ENCODE measurements around the gene TCERG1L.
"Not testable (repeated sequence)": the region's sequence is repeated elsewhere in the genome, so short reads cannot be mapped to it uniquely, and the experiment has no call there.

TCERG1L gene

DNA sequence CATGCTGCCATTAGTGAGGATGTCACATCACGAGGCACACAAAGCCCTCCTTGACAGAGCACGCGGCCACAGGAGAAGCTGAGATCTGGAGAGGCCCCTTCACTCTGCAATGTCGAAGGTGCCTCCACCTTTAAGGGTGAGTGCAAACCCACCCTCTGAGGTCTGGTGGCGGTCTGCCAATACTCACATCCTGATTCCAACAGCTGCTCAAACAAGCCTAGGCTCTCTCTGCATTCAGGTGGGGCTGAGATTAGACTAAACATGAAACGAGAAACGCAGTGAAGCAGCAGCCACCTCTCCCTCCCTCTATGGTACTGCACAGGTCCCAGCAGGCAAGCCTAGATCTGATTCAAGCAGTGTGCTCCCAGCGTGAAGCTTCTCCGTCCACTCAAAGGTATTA lies 151.8 kb downstream of the TCERG1L start:
- no peak for DNase-seq

- DNase-seq, result no peak
These were observed 152.8 kb downstream of the TCERG1L start for GRCh38 chr10:131158695-131159094.

DNA sequence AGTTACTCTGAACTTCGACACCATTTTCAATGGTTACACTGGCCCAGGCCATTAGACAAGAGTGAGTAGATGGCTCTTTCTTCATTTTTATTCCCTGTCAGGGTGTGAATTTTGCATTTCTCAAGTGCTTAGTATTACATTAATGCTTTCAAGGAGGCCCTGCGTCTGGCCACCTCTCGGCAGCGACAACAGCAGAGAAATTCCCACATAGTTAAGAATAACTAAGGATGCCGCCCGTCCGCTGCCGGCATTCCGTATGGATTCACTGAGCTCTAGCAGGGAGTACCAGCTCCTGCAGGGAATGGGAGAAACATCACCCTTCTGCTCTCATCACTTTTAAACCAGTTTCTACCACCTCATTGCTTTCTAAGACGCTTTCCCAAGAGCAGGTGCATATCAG lies 153.6 kb downstream of the TCERG1L start:
- no peak for DNase-seq

DNA sequence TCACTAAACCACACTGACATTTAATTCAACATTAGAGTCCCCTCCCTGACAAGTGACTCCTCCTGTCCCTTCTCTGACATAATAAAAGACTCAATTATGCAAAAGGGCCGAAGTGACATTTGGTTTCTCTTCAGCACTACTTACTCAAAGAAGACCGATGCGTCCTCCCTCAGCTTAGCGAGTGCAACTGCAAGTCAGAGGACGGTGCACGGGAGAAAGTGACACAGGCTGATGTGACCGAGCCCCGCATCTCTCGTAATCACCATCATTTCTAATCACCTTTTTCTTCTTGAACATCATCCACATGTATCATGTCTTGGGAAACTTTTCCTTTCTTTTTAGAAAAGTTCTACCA lies 155.7 kb downstream of the TCERG1L start:
- DNase-seq, result no peak

DNA sequence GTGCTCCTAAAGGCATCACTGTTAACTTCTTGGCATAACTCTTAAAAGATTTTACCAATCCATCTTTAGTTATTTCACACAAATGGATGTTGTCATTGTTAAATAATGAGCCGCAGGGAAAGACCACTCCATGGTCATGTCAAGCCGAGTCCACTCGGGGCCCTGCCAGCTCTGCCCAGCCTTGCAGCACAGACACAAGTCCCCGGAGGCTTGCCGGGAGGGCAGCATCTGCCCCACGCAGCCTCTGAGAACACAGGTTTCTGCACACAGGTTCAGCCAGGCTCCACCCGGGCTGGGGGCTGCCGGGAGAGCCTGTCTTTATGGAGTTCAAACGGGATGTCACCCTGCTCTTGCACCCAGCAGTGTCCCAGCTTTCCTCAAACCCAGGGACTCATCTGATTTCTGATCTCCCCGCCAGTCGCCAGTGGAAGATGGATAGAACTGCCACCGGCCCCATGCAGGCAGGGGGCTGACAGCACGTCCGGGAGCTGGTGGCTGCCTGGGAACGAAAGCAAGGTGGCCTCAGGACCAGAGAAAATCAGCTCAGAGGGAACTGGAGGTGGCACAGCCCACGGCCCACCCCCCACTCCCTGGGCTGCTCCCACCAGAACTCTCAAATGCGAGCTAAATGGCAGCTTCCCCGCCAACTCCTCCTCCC lies 156.2 kb downstream of the TCERG1L start:
- no peak for DNase-seq

- DNase-seq, result no peak
These were observed 157.1 kb downstream of the TCERG1L start for GRCh38 chr10:131154306-131155025.

GRCh38 chr10:131152456-131152855 lies 159.1 kb downstream of the TCERG1L start:
- DNase-seq, result not testable (repeated sequence)

- no peak for DNase-seq
These were observed 161.4 kb downstream of the TCERG1L start for GRCh38 chr10:131150126-131150525.

DNA sequence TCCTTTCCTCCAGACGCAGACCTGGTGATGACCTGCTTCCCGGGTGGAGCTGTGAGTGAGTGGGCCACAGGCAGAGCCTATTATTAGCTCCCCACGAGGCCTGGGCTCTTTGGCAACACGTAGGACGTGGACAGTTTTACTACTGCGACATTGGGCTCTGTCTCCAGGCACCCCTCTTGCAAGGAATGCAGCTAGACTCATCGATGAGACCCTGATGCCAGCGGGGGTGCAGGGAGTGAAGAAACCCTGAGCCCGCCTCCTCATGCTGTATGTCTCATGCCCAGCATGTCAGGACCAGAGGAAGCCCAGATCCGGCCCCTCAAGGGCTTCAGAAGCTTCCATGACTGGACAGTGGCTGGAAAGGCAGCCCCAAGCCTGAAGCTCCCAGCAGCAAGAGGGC lies 161.9 kb downstream of the TCERG1L start:
- no peak for DNase-seq

GRCh38 chr10:131149111-131149510 lies 162.4 kb downstream of the TCERG1L start:
- DNase-seq, result no peak

- DNase-seq, result no peak
These were observed 163.3 kb downstream of the TCERG1L start for GRCh38 chr10:131148270-131148669.

- no peak for DNase-seq
These were observed 164.1 kb downstream of the TCERG1L start for GRCh38 chr10:131147301-131147975.

GRCh38 chr10:131146790-131147189 lies 164.7 kb downstream of the TCERG1L start:
- no peak for DNase-seq

- no peak for DNase-seq
These were observed 165.8 kb downstream of the TCERG1L start for GRCh38 chr10:131145756-131146155.

- no peak for DNase-seq
These were observed 166.7 kb downstream of the TCERG1L start for GRCh38 chr10:131144711-131145375.

DNA sequence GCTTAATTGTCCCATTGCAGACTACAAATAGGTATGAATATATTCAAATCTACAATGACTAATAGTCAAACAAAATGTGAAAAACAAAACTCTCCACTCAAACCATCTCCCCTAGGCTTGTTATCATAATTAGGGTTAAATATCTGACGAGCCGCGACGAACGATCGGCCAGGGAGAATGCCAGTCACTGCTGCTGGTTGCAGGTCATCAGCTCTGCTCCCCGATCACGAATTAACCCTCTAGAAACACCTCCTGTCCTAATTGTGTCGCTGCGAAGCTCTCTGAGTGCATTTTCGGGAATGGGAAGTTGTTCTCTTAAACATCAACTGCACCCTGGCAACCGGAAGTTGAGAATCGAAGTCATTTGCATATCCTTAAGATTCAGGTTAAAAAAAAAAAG lies 167.3 kb downstream of the TCERG1L start:
- DNase-seq, result no peak

DNA sequence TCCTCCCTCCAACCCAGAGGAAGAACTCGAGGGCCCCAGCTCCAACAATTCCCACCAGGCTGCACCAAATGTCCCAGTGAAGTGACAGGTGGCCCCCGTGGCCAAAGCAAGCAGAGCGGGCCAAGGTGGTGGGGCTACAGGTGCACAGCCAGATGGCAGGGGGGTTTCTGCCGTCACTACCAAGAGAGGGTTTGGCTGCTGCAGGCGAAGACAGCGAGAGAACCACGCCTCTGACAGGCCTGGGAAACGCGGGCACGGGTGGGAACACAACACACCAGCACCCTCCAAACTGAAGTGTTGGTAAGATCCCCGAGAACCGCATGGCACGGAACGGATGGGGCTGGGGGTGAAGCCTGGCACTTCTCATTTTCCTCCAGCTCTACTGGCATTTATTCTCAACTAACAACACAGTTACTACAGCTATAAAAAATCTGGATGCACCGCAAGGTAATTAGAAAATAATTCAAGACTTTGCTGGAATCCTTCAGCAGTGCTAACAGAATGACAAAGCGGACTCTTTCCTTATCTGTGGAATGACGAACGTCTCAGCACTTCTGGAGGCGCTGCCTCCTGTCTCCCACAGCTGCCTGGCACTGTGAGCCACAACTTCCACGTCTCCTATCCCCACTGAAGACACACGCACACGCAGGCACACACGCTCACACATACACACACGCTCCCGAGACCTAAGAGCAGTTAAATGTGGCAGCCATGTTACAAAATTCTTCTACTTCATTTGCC lies 167.9 kb downstream of the TCERG1L start:
- DNase-seq, result no peak

GRCh38 chr10:131142517-131143380 lies 168.8 kb downstream of the TCERG1L start:
- DNase-seq, result no peak

DNA sequence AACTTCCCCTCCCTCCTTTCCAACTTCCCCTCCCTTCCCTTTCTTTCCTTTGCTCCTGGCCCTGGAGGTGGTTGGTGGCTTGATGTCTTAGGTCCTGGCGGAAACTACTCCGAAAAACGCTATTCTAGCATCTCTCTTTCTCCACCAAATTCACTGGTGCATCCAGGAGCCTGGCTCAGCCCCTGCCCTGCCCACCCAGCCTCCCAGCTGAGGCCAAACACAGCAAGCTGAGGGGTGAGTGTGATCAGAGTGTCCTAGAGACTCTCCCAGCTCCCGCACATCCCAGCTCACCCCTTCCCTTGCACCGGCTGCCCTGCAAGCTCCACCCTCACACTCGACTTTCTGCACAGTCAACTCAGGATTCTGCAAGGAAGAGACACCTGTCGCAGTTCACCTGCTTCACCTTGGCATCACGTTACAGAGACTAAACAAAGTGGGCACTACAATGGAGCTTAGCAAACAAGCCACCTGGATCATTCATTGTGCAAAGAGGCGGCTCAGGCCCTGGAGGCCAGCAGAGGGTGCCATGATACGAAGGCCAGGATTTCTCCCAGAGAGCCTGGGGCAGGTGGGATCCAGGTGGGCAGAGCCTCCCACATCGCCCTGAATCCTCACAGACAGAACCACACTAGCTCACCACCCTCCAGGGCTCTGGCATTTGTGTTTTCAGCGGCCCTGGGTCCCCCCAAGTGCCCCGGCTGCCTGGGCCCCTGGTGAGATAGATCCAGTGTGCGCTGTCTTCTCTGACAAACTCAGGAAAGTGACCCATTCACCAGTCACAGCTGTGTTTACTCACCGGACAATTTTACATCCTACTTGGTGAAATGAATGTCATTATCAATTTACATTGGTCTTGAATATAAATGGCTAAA lies 169.6 kb downstream of the TCERG1L start:
- no peak for DNase-seq

DNA sequence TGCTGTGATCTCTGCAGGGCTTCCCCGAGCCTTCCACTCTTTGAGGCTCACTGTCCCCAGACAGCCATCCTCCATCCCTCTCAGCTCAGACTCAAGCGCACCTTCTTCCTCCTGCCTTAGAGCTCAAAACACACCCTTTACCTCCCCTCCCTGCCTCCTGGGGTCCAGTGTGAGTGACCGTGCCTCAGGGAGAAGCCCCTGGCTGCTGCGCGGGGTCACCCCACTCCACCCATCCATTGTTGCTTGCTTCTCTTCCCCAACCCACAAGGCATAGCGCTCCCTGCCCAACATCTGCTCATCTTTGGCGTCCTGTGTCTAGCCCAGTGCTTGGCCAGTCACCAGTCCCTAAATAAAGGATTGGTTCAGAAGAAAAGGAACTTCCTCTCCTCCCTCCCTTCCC lies 170.3 kb downstream of the TCERG1L start:
- DNase-seq, result no peak

- DNase-seq, result no peak
These were observed 170.9 kb downstream of the TCERG1L start for GRCh38 chr10:131140606-131141005.
